Neural cell (in vitro differentiated cells): ENCODE results near the gene RPL12. TPM values are rescaled to one million over a fixed set of nuclear protein-coding genes. Genes with fewer than 3 reads are reported as not detected.

ENCODE experiments used
- H2AFZ ChIP-seq: fragments of 200-600, 300-800 bp; sonication (generic), shearing (Covaris generic); 2 replicates; pipeline ENCODE4 v1.6.0; 2014; ENCODE audit warnings: low read depth, mild to moderate bottlenecking, antibody characterized with exemption, low read length, moderate library complexity
- H3F3A ChIP-seq: fragments of 200-600 bp; shearing (Covaris generic); 2 replicates; pipeline ENCODE4 v1.6.1; 2016; ENCODE audit warnings: mild to moderate bottlenecking, moderate library complexity, mixed read lengths, antibody characterized with exemption, low read length; ENCODE audit not compliant: insufficient read depth, poor library complexity, severe bottlenecking
- H3K27ac ChIP-seq: fragments of 200-600, 300-800 bp; sonication (generic), shearing (Covaris generic); 2 replicates; pipeline ENCODE4 v1.5.1; 2014; ENCODE audit warnings: mild to moderate bottlenecking, low read length, moderate library complexity
- H3K27me3 ChIP-seq: fragments of 300-800, 200-600 bp; sonication (generic), shearing (Covaris generic); 2 replicates; pipeline ENCODE4 v1.6.0; 2014; ENCODE audit warnings: mild to moderate bottlenecking, low read depth, low read length, moderate library complexity; ENCODE audit not compliant: insufficient read depth
- H3K36me3 ChIP-seq: fragments of 300-800, 200-600 bp; sonication (generic), shearing (Covaris generic); 2 replicates; pipeline ENCODE4 v1.5.1; 2014; ENCODE audit warnings: mild to moderate bottlenecking, antibody characterized with exemption, low read length, moderate library complexity; ENCODE audit not compliant: insufficient read depth
- H3K4me2 ChIP-seq: fragments of 300-800, 200-600 bp; sonication (generic), shearing (Covaris generic); 2 replicates; pipeline ENCODE4 v1.6.0; 2014; ENCODE audit warnings: mild to moderate bottlenecking, low read length
- H3K4me3 ChIP-seq: fragments of 300-800, 200-600 bp; sonication (generic), shearing (Covaris generic); 2 replicates; pipeline ENCODE4 v1.5.1; 2014; ENCODE audit warnings: mild to moderate bottlenecking, low read length, moderate library complexity
- H3K79me2 ChIP-seq: fragments of 200-600 bp; shearing (Covaris generic); replicated peaks from 2 replicates; pipeline ENCODE4 v1.6.0; 2014; ENCODE audit warnings: mild to moderate bottlenecking, low read length, moderate library complexity; ENCODE audit not compliant: insufficient read depth
- H3K9ac ChIP-seq: fragments of 300-800, 200-600 bp; sonication (generic), shearing (Covaris generic); 2 replicates; pipeline ENCODE4 v1.6.1; 2016; ENCODE audit warnings: mild to moderate bottlenecking, low read length, mixed read lengths
- H3K9me2 ChIP-seq: fragments of 200-600 bp; shearing (Covaris generic); 2 replicates; pipeline ENCODE4 v1.6.1; 2016; ENCODE audit warnings: mild to moderate bottlenecking, low read length, mixed read lengths; ENCODE audit not compliant: insufficient read depth
- H3K9me3 ChIP-seq: fragments of 200-600, 300-800 bp; sonication (generic), shearing (Covaris generic); 2 replicates; pipeline ENCODE4 v1.6.1; 2016; ENCODE audit warnings: mild to moderate bottlenecking, mixed run types, low read length, moderate library complexity, mixed read lengths
- H4K20me1 ChIP-seq: fragments of 200-600 bp; shearing (Covaris generic); 2 replicates; pipeline ENCODE4 v1.6.1; 2016; ENCODE audit warnings: mild to moderate bottlenecking, mixed run types; ENCODE audit not compliant: insufficient read depth
- EP300 ChIP-seq: fragments of 450-650 bp; conservative IDR thresholded peaks from 2 replicates; pipeline ENCODE4 v1.6.1; 2014; ENCODE audit warnings: antibody characterized with exemption, mild to moderate bottlenecking, moderate library complexity; ENCODE audit not compliant: poor library complexity, severe bottlenecking
- EZH2 ChIP-seq: fragments of 200-600, 300-800 bp; shearing (Covaris generic), sonication (generic); IDR thresholded peaks from 2 replicates; pipeline ENCODE4 v1.6.1; 2014; ENCODE audit warnings: antibody characterized with exemption, low read length, borderline replicate concordance, mild to moderate bottlenecking; ENCODE audit not compliant: insufficient read depth, poor library complexity, severe bottlenecking
- MXI1 ChIP-seq: fragments of 450-650 bp; conservative IDR thresholded peaks from 2 replicates; pipeline ENCODE4 v1.6.1; 2014; ENCODE audit warnings: antibody characterized with exemption, mild to moderate bottlenecking; ENCODE audit not compliant: poor library complexity, severe bottlenecking
- POLR2AphosphoS5 ChIP-seq: IDR thresholded peaks from 2 replicates; pipeline ENCODE4 v1.6.1; 2012
- RAD21 ChIP-seq: fragments of 450-650 bp; conservative IDR thresholded peaks from 2 replicates; pipeline ENCODE4 v1.6.1; 2014; ENCODE audit warnings: antibody characterized with exemption, mild to moderate bottlenecking, moderate library complexity
- SMC3 ChIP-seq: fragments of 450-650 bp; conservative IDR thresholded peaks from 2 replicates; pipeline ENCODE4 v1.6.1; 2014; ENCODE audit warnings: antibody characterized with exemption, mild to moderate bottlenecking, moderate library complexity; ENCODE audit not compliant: poor library complexity
- TAF1 ChIP-seq: IDR thresholded peaks from 2 replicates; pipeline ENCODE4 v1.6.1; 2012; ENCODE audit warnings: low read depth
- polyA plus RNA-seq: library from polyadenylated mRNA; depleted of rRNA; stranded (reverse); fragments of >200 nt; gene quantifications from 2 replicates; pipeline ENCODE4 v1.2.3, GENCODE V29; 2014
- TF ChIP-seq, protein P1 (sequence below): fragments of 450-650 bp; IDR thresholded peaks from 2 replicates; pipeline ENCODE4 v1.5.1; 2014; ENCODE audit warnings: antibody characterized with exemption, mild to moderate bottlenecking, moderate library complexity; ENCODE audit not compliant: poor library complexity, severe bottlenecking
- TF ChIP-seq, protein P2 (sequence below): IDR thresholded peaks from 2 replicates; pipeline ENCODE4 v1.6.1; 2012; ENCODE audit warnings: borderline replicate concordance

Gene RPL12
- polyA plus RNA-seq, 1 donor from 2014 or later: 862 TPM

DNA sequence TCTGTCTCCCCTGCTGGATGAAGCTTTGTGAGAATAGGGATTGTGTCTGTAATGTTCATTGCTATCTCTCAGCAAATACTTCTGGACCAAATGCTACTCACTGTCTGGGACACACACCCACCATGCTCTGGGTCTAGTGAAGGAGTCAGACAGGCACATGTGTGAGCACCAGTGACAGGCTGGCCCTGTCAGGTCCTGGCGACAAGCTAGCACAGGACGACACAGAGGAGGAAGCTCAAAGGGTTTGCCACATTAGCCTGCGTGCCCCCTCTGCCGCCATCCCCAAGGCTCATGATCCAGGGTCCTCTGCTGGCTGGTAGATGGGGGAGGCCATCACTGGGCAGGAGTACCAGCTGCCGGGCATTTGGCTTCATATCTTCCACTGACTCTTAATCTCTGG is 23.4 kb upstream of the RPL12 start:
- no peak overlapping the region for H3K27ac ChIP-seq
- no peaks in the 10 kb centered on the region for H3F3A ChIP-seq
- no peak overlapping the region for H2AFZ ChIP-seq
- no peaks in the 10 kb centered on the region for H3K27me3 ChIP-seq
- no peak overlapping the region for H3K4me3 ChIP-seq
- H3K9me3 ChIP-seq: no peaks in the 10 kb centered on the region
- H3K4me2 ChIP-seq: no peak overlapping the region
- no peaks in the 10 kb centered on the region for H3K36me3 ChIP-seq
- H3K9me2 ChIP-seq: no peaks in the 10 kb centered on the region
- H3K9ac ChIP-seq: no peak overlapping the region
- H3K79me2 ChIP-seq: no peaks in the 10 kb centered on the region
- no peak for TF ChIP-seq POLR2AphosphoS5
- TF ChIP-seq RAD21: no peak
- TF ChIP-seq SMC3: no peak
- no peak for TF ChIP-seq EZH2
- TF ChIP-seq, protein P1, sequence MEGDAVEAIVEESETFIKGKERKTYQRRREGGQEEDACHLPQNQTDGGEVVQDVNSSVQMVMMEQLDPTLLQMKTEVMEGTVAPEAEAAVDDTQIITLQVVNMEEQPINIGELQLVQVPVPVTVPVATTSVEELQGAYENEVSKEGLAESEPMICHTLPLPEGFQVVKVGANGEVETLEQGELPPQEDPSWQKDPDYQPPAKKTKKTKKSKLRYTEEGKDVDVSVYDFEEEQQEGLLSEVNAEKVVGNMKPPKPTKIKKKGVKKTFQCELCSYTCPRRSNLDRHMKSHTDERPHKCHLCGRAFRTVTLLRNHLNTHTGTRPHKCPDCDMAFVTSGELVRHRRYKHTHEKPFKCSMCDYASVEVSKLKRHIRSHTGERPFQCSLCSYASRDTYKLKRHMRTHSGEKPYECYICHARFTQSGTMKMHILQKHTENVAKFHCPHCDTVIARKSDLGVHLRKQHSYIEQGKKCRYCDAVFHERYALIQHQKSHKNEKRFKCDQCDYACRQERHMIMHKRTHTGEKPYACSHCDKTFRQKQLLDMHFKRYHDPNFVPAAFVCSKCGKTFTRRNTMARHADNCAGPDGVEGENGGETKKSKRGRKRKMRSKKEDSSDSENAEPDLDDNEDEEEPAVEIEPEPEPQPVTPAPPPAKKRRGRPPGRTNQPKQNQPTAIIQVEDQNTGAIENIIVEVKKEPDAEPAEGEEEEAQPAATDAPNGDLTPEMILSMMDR: no peak
- TF ChIP-seq TAF1: no peak
- no peak for TF ChIP-seq EP300
- TF ChIP-seq MXI1: no peak
- TF ChIP-seq, protein P2, sequence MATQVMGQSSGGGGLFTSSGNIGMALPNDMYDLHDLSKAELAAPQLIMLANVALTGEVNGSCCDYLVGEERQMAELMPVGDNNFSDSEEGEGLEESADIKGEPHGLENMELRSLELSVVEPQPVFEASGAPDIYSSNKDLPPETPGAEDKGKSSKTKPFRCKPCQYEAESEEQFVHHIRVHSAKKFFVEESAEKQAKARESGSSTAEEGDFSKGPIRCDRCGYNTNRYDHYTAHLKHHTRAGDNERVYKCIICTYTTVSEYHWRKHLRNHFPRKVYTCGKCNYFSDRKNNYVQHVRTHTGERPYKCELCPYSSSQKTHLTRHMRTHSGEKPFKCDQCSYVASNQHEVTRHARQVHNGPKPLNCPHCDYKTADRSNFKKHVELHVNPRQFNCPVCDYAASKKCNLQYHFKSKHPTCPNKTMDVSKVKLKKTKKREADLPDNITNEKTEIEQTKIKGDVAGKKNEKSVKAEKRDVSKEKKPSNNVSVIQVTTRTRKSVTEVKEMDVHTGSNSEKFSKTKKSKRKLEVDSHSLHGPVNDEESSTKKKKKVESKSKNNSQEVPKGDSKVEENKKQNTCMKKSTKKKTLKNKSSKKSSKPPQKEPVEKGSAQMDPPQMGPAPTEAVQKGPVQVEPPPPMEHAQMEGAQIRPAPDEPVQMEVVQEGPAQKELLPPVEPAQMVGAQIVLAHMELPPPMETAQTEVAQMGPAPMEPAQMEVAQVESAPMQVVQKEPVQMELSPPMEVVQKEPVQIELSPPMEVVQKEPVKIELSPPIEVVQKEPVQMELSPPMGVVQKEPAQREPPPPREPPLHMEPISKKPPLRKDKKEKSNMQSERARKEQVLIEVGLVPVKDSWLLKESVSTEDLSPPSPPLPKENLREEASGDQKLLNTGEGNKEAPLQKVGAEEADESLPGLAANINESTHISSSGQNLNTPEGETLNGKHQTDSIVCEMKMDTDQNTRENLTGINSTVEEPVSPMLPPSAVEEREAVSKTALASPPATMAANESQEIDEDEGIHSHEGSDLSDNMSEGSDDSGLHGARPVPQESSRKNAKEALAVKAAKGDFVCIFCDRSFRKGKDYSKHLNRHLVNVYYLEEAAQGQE: no peak
- H4K20me1 ChIP-seq: no peaks in the 10 kb centered on the region

DNA sequence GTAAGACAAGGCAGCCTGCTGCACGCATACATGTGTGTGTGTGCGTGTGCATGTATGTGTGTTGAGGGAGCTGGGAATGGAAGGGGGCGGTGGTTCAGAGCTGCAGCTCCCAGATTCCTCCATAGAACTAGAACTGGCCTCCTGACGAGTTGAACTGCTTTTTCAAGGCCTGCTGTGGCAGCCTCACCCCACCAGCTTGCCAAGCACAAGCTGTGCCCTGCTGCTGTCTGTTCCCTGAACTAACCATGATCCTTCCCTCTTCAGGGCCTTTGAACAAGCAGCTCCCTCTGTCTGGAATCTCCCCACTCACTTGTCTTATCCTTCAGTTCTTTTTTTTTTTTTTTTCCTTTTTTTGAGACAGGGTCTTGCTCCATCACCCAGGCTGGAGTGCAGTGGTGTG is 22.7 kb upstream of the RPL12 start:
- Histone ChIP-seq H3K4me2 (no peak overlapping the region), H3K4me3 (no peak overlapping the region), H3K27me3 (no peaks in the 10 kb centered on the region), H3K79me2 (no peaks in the 10 kb centered on the region), H3K9me2 (no peaks in the 10 kb centered on the region), H3F3A (no peaks in the 10 kb centered on the region), H3K27ac (no peak overlapping the region), H4K20me1 (no peaks in the 10 kb centered on the region), H3K9ac (no peak overlapping the region), H3K9me3 (no peaks in the 10 kb centered on the region), H3K36me3 (no peaks in the 10 kb centered on the region), H2AFZ (no peak overlapping the region)
- TF ChIP-seq, protein P1: no peak
- TF ChIP-seq, protein P2: no peak
- TF ChIP-seq EP300 (no peak), EZH2 (no peak), RAD21 (no peak), POLR2AphosphoS5 (no peak)
